ENCODE results near the gene MINK1. TPM values are rescaled to one million over a fixed set of nuclear protein-coding genes. Genes with fewer than 3 reads are reported as not detected.
"Not testable (repeated sequence)": the region's sequence is repeated elsewhere in the genome, so short reads cannot be mapped to it uniquely, and the experiment has no call there.

MINK1 gene
- total RNA-seq, 1 donor from 2014 or later: 91.5 TPM

GRCh38 chr17:4843321-4844000, 10.3 kb downstream of the MINK1 start:
- intact Hi-C loops (cut with micrococcal nuclease): no loop called here

GRCh38 chr17:4845118-4845517, 12.0 kb downstream of the MINK1 start:
- intact Hi-C loops (cut with micrococcal nuclease): no loop called here

- intact Hi-C loops (cut with micrococcal nuclease): no loop called here
Observed at GRCh38 chr17:4846635-4847390, 13.7 kb downstream of the MINK1 start.

GRCh38 chr17:4849011-4849536, 15.9 kb downstream of the MINK1 start:
- intact Hi-C loops (cut with micrococcal nuclease): no loop called here

- intact Hi-C loops (cut with micrococcal nuclease): no loop called here
Observed at GRCh38 chr17:4850246-4850645, 17.1 kb downstream of the MINK1 start.

- intact Hi-C loops (cut with micrococcal nuclease): no loop called here
Observed at GRCh38 chr17:4851084-4851483, 17.9 kb downstream of the MINK1 start.

- intact Hi-C loops (cut with micrococcal nuclease): no loop called here
Observed at GRCh38 chr17:4852567-4853207, 19.5 kb downstream of the MINK1 start.

GRCh38 chr17:4853208-4853671, 20.1 kb downstream of the MINK1 start:
- intact Hi-C loops (cut with micrococcal nuclease): no loop called here

- intact Hi-C loops (cut with micrococcal nuclease): no loop called here
Observed at GRCh38 chr17:4854111-4854681, 21.1 kb downstream of the MINK1 start.

- intact Hi-C loops (cut with micrococcal nuclease): no loop called here
Observed at GRCh38 chr17:4856271-4856936, 23.3 kb downstream of the MINK1 start.

- intact Hi-C loops (cut with micrococcal nuclease): no loop called here
Observed at GRCh38 chr17:4856937-4857314, 23.8 kb downstream of the MINK1 start.

GRCh38 chr17:4857347-4857746, 24.2 kb downstream of the MINK1 start:
- intact Hi-C loops (cut with micrococcal nuclease): not testable (repeated sequence)

- intact Hi-C loops (cut with micrococcal nuclease): no loop called here
Observed at GRCh38 chr17:4858068-4858881, 25.1 kb downstream of the MINK1 start.

GRCh38 chr17:4858882-4859260, 25.7 kb downstream of the MINK1 start:
- intact Hi-C loops (cut with micrococcal nuclease): no loop called here

GRCh38 chr17:4859816-4860625, 26.9 kb downstream of the MINK1 start:
- intact Hi-C loops (cut with micrococcal nuclease): no loop called here

GRCh38 chr17:4860651-4861050, 27.5 kb downstream of the MINK1 start:
- intact Hi-C loops (cut with micrococcal nuclease): no loop called here

- intact Hi-C loops (cut with micrococcal nuclease): no loop called here
Observed at GRCh38 chr17:4861052-4861451, 27.9 kb downstream of the MINK1 start.

GRCh38 chr17:4862720-4863119, 29.6 kb downstream of the MINK1 start:
- intact Hi-C loops (cut with micrococcal nuclease): no loop called here

- intact Hi-C loops (cut with micrococcal nuclease): no loop called here
Observed at GRCh38 chr17:4863321-4863720, 30.2 kb downstream of the MINK1 start.

- intact Hi-C loops (cut with micrococcal nuclease): not testable (repeated sequence)
Observed at GRCh38 chr17:4867535-4867934, 34.4 kb downstream of the MINK1 start.

Data from T-helper 2 cell treated with Interferon-gamma antibody and Interleukin-4, amounts not matched to agents 100 ng/mL and 5 ng/mL, for 36 hours (primary cell).